ENCODE data around the gene ENTREP1. TPM values are rescaled to one million over a fixed set of nuclear protein-coding genes. Genes with fewer than 3 reads are reported as not detected.
A peak's percentile ranks its signal among the peaks of the same experiment; 100 is the strongest.

Gene ENTREP1
- total RNA-seq, 2 donors from 2014 or later, result 6.9 to 10.9 TPM

DNA sequence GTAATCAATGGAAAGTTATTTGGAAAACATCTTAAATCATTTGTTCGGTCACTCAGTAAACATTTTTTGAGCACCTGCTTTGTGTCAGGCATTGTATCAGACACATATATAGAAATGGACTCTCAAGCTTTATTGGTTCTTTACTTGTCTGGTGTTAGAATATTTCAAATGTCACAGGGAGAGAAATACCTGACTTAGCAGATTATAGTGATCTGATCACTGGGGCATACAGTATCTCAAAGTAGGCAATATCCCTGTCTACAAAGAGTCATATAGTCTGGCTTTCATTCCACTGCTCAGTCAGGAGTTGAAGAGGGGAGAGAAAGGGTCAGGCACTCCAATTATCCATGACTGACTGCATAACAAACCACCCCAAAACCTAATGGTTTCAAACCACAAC lies 30.2 kb downstream of the ENTREP1 start:
- intact Hi-C loops (cut with DNase I), result no loop called here
- no peaks in the 10 kb centered on the region for H3K4me1 ChIP-seq
- H3K36me3 ChIP-seq (replicated peaks in 1 of 2; ENCODE audit: insufficient read depth in 1 of 2, low read depth in 2 of 2), result no peaks in the 10 kb centered on the region
- ATAC-seq (no peak), DNase-seq (no peak)
- 84 to 87% methylated on average over 1 of the region's 1 CpG for WGBS, 2 donors
- TF ChIP-seq CTCF (IDR thresholded peaks at IDR 0.05) (no peak), POLR2A (IDR thresholded peaks at IDR 0.05) (no peak)
- H3K9me3 ChIP-seq, result no peaks in the 10 kb centered on the region
- H3K27me3 ChIP-seq, result no peaks in the 10 kb centered on the region
- H3K27ac ChIP-seq, result no peak overlapping the region
- H3K4me3 ChIP-seq, result no peak overlapping the region

DNA sequence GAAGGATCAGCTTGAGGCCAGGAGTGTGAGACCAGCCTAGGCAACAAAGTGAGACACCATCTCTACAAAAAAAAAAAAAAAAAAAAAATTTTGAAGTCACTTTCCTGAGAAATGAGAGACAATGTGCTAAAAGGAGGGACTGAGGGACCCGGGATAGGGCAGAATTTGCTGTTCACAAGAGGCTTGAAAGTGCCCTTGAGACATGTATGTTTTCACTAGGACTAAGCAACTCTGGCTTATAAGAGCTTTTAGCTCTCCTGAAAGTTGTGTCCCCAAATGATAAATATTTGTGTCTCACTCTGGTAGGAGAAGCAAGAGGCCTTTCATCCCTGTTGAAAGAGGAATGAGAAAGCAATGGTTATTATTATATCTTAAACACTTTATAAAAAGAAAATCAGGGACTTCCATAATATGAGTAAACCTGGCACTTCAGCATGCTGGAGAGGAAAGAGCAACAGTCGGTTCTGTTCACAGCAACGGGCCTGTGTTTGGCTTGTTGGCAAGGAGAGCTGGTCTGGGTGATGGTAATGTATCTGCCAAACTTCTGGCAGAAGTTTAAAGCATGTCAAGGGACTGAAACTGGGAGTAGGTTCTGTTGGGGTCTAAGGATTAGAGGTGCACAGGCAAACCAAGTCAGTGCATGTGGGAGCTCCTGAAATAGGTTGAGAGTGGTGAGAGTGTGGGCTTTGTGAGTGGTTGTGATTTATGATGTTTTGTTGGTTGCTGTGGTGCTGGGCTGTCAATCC lies 32.2 kb downstream of the ENTREP1 start:
- DNase-seq, result peak in 2 of 4 donors; percentile 21 to 39
- Histone ChIP-seq H3K36me3 (replicated peaks in 1 of 2; ENCODE audit: insufficient read depth in 1 of 2, low read depth in 2 of 2) (no peaks in the 10 kb centered on the region), H3K27ac (no peak overlapping the region), H3K4me3 (no peak overlapping the region), H3K4me1 (no peaks in the 10 kb centered on the region), H3K27me3 (no peaks in the 10 kb centered on the region), H3K9me3 (no peaks in the 10 kb centered on the region)
- WGBS, 2 donors, result 41 to 49% methylated on average over 3 of the region's 3 CpGs
- peak; percentile 38 for ATAC-seq
- TF ChIP-seq CTCF (IDR thresholded peaks at IDR 0.05), result no peak
- TF ChIP-seq POLR2A (IDR thresholded peaks at IDR 0.05), result no peak
- intact Hi-C loops (cut with DNase I), result no loop called here

- no peaks in the 10 kb centered on the region for H3K27me3 ChIP-seq
- H3K27ac ChIP-seq, result no peak overlapping the region
- no peak for DNase-seq
- H3K9me3 ChIP-seq, result no peaks in the 10 kb centered on the region
- TF ChIP-seq CTCF (IDR thresholded peaks at IDR 0.05) (no peak), POLR2A (IDR thresholded peaks at IDR 0.05) (no peak)
- no peak overlapping the region for H3K4me3 ChIP-seq
- no peaks in the 10 kb centered on the region for H3K36me3 ChIP-seq (replicated peaks in 1 of 2; ENCODE audit: insufficient read depth in 1 of 2, low read depth in 2 of 2)
- ATAC-seq, result no peak
- intact Hi-C loops (cut with DNase I), result no loop called here
- no peaks in the 10 kb centered on the region for H3K4me1 ChIP-seq
- WGBS, 2 donors, result 79 to 82% methylated on average over 4 of the region's 4 CpGs
Measured at GRCh38 chr9:69357821-69358220, 32.8 kb downstream of the ENTREP1 start.

DNA sequence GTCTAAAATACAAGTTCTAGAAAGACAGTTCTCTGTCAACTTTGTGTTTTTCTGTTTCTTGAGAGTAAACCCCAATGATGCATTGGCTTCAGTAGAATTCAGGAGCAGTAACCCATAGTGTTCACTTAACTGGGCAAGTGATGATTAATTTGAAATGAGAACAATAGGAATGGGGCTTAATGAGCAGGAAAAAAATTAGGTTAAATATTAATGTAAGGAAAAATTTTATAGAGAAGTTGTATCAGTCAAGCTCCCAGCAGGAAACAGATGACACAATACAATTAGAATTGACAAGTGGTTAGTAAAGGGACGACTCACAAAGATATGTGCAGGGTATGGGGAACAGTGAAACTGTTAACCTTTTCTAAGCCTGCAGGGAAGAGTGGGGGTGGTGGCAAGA lies 38.2 kb downstream of the ENTREP1 start:
- Histone ChIP-seq H3K4me1 (no peaks in the 10 kb centered on the region), H3K36me3 (replicated peaks in 1 of 2; ENCODE audit: insufficient read depth in 1 of 2, low read depth in 2 of 2) (no peaks in the 10 kb centered on the region), H3K9me3 (no peaks in the 10 kb centered on the region), H3K27me3 (no peaks in the 10 kb centered on the region), H3K27ac (no peak overlapping the region), H3K4me3 (no peak overlapping the region)
- 4 to 20% methylated on average over 1 of the region's 1 CpG for WGBS, 2 donors
- DNase-seq, result no peak
- no peak for TF ChIP-seq POLR2A (IDR thresholded peaks at IDR 0.05)
- no peak for TF ChIP-seq CTCF (IDR thresholded peaks at IDR 0.05)
- ATAC-seq, result no peak
- intact Hi-C loops (cut with DNase I), result no loop called here

All from body of pancreas (tissue), 4 donors.